Measurements from ENCODE around the gene ZBTB8A.
A peak's percentile ranks its signal among the peaks of the same experiment; 100 is the strongest.
"Not testable (repeated sequence)": the region's sequence is repeated elsewhere in the genome, so short reads cannot be mapped to it uniquely, and the experiment has no call there.

ZBTB8A gene

DNA sequence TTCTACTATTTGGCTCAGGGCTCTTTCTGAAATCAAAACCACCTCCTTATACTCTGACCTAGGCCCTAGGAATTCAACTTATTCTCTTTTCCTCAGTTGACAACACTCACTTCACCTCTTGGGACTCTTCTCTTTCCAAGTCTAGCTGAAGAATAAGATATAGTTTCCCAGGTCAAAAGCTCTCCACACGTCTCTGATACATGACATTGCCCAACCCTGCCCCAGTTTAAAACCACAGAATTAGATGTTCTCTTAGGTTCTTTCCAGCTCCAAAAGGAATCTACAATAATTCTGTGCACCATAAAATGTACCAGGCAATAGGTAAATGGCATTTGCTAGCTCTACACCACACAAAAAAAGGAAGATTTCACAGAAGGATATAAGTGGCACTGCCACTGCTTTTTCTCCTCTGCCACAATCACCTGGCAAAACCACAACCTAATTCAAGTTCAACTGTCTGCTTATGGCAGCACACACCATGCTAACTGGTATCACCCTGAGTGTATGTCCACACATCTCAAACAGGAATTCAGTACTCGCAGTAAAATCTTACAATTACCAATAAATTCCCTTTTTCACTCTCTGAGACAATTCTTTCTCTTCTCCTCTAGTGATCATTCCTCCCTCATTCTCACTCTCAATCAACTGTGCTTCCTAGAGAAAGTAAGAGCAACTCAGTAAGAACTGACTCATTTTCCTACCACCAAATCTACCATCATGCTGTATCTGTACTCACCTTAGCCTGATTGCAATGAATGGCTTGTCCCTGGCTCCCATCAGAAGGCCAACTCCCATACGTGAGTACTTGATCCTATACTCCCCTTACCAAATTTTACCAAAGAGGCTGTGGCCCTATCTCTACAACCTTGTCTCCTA, 83.8 kb downstream of the ZBTB8A start:
- DNase-seq: no peak

DNA sequence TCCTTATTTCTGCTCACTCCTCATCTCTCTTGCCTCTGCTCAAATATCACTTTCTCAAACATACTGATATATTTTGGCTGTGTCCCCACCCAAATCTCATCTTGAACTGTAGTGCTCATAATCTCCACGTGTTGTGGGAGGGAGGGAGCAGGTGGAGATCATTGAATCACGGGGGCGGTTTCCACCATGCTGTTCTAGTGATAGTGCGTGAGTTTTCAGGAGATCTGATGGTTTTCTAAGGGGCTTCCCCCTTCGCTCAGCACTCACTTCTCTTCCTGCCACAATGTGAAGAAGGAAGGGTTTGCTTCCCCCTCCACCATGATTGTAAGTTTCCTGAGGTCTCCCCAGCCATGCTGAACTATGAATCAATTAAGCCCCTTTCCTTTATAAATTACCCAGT, 84.5 kb downstream of the ZBTB8A start:
- no peak for DNase-seq

DNA sequence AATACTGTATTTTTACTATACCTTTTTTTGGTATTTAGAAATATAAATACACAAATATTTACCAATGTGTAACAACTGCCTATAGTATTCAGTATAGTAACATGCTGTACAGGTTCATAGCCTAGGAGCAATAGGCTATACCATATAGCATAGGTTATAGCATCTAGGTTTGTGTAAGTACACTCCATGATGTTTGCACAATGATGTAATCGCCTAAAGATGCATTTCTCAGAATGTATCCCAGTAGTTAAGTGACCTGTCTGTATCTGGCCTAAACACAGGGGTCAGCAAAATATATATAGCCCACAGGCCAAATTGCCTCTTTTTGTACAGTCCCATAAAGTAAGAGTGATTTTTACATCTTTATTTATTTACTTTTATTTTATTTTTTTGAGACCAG, 86.9 kb downstream of the ZBTB8A start:
- DNase-seq: no peak

DNA sequence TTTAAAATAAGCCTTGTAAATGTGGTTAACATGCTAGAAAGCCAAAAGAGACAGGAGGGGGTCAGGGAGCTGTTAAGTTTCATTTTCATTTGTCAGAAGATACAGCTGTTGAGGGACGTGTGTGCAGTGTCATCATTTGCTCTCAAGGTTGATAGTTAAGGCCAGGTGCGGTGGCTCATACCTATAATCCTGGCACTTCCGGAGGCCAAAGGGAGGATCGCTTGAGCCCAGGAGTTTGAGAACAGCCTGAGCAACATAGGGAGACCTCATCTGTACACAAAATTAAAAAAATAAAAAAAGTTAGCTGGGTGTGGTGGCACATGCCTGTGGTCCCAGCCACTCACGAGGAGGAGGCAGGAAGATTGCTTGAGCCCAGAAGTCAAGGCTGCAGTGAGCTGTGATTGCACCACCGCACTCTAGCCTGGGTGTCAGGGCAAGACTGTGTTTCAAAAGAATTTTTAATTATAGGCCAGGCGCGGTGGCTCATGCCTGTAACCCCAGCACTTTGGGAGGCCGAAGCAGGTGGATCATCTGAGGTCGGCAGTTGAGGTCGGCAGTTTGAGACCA, 88.5 kb downstream of the ZBTB8A start:
- DNase-seq: no peak

DNA sequence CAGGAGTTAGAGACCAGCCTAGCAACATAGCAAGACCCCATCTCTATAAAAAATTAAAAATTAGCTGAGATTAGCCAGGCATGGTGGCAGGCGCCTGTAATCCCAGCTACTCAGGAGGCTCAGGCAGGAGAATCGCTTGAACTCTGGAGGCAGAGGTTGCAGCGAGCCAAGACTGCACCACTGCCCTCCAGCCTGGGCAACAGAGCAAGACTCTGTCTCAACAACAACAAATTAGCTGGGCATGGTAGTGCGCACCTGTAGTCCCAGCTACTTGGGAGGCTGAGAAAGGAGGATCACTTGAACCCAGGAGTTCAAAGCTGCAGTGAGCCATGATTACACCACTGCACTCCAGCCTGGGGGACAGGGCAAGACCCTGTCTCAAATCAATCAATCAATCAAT, 90.9 kb downstream of the ZBTB8A start:
- not testable (repeated sequence) for DNase-seq

DNA sequence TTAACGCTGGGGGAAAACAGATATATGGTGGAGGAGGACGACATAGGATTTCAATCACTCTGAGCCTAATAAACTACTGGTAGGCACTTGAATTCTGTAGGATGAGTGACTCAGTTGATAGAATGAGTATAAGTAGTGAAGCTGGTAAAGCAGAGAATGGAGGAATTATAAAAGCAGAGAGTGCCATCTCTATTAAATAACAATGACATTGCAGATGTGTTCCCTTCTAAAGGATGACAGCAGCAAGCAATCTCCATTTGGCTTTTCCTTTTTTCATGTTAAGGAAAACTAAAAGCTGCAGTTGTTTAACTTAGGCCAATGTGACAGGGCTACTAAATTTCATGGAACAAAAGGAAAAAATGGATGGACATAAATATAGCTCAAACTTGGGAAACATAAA, 93.6 kb downstream of the ZBTB8A start:
- DNase-seq: no peak

DNA sequence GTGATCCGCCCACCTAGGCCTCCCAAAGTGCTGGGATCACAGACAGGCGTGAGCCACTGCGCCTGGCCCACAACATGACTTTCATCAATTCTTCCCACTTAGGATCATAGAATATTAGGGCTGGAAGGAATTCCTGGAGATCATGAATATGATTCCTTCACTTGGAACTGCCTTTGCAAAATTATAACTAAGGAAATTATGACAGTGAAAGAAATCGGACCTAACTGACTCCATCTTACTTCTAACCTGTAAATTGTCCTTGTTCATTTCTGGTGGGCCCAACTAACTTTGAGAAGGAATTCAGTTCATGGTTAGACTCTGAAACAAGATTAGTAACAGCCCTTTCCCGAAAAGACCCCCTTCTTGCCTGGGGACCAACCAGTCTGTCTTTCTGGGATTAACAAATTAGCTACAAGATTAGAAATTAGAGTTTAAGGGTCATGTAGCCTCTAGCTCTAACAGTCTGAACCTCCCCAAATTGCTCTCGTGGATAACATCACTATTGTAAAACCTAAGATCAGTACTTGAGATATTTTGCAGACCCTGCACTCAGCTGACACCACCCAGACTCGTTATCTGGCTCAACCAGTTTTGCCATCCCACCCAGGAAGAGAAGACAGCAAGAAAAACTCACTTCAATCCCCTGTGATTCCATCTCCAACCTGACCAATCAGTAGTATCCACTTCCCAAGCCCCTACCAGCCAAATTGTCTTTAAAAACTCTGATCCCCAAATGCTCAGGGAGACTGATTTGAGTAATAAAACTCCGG, 96.5 kb downstream of the ZBTB8A start:
- no peak for DNase-seq

DNA sequence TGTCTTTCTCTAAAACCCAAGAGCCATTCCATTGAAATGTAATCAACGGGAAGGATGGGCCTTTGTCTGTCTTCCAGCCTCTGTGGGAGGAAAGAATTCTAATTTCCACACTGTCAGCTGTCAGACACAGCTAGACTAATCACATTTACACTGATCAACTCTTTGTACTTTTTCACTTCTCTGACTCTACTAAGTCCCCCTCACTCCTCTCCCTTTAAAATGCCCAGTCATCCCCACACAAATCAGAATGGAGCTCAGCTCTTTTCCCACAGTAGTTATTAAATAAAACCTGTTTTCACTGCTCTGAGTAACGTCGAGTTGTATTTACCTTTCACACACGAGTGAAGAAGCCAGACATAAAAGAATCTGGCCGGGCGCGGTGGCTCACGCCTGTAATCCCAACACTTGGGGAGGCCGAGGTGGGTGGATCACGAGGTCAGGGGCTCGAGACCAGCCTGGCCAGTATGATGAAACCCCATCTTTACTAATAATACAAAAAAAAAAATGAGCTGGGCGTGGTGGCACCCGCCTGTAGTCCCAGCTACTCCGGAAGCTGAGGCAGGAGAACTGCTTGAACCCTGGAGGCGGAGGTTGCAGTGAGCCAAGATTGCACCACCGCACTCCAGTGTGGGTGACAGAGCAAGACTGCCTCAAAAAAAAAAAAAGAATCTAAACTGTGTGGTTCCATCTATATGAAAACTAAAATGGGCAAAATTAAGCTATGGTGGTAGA, 97.9 kb downstream of the ZBTB8A start:
- no peak for DNase-seq

DNA sequence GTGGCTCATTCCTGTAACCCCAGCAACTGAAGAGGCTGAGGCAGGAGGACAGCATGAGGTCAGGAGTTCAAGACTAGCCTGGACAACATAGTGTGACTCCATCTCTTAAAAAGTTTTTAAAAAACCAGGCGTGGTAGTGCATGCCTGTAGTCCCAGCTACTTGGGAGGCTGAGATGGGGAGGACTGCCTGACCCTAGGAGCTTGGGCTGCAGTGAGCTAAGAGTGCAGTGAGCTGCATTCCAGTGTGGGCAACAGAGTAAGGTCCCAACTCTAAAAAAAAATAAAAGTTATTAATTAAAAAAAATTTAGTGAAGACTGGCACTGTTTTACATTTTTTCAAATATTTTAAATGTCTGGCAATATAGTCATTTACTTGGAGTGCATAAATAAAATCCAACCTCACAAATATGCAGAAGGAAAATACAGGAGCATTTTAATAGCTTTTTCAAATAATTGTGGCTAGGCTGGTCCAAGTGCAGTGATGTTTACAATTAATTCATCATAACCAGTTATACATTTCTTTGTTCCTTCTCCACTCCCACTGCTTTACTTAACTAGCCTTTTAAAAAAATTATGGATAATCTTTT, 100.4 kb downstream of the ZBTB8A start:
- no peak for DNase-seq

DNA sequence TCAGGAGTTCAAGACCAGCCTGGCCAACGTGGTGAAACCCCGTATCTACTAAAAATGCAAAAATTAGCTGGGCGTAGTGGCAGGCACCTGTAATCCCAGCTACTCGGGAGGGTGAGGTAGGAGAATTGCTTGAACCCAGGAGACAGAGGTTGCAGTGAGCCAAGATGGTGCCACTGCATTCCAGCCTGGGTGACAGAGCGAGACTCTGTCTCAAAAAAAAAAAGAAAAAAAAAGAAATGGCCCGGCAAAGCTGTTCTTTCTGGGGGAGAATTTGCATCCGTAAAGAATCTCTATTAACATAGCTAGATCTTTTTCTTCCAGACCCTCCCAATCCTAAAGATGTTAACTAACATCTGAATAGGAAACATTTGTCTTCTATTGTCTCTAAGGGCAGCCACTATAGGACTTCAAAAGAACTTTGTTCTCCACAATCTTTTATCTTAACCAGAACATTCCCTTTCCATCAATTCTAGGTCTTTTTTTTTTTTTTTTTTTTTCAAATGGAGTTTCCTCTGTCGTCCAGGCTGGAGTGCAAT, 103.1 kb downstream of the ZBTB8A start:
- not testable (repeated sequence) for DNase-seq

DNA sequence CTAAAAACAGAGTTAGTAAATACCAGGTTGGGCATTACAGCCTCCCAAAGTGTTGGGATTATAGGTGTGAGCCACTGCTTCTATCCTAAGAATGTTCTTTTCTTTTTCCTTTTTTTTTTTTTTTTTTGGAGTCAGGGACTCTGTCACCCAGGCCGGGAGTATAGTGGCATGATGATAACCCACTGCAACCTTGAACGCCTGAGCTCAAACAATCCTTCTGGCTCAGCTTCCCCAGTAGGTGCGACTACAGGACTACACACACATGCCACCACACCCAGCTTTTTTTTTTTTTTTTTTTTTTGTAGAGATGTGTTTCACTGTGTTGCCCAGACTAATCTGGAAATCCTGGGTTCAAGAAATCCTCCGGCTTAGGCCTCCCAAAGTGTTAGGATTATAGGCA, 105.2 kb downstream of the ZBTB8A start:
- no peak for DNase-seq

DNA sequence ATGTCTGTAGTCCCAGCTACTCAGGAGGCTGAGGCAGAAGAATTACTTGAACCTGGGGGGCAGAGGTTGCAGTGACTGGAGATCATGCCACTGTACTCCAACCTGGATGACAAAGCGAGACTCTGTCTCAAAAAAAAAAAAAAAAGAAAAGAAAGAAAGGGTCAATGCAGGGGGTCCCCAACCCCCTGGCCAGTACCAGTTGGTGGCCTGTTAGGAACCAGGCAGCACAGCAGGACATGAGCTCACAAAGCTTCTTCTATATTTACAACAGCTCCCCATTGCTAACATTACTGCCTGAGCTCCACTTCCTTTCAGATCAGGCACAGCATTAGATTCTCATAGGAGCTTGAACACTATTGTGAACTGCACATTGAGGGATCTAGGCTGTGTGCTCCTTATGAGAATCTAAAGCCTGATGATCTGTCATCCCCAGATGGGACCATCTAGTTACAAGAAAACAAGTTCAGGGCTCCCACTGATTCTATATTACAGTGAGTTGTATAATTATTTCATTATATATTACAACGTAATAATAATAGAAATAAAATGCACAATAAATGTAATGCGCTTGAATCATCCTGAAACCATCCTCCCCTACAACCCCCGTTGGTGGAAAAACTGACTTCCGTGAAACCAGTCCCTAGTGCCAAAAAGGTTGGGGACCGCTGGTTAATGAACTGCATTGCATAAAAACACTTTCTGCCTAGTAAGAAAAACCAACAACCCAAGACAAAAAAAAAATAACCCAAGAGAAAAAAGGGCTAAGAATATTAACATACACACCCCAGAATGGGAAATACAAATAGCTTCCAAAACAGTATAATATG, 108.3 kb downstream of the ZBTB8A start:
- no peak for DNase-seq

DNA sequence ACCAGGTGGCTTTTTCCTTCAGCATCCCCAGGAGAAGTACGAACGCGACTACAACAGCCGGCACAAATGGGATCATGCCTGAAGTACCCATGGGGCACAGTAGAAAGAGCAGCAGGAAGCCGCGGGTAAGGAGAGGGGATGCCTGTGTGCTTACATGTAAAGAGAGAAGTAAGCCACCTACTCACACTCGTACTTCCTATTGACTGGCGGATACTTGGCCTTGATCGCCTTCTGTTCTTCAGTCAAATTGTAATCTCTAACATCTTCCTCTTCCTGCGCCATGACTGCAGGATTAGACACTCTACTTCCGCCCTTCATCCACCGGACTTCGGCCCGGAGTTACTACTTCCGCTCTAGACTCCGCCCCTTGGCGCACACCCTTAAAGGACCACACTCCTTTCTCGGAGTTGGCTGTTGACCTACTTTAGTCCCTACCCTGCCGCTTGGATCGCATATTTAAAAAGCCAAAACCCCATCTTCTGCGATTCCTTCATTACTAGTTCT, 111.1 kb downstream of the ZBTB8A start, which contains the start of gene ZBTB8OS:
Gene ZBTB8OS, minus strand, starts transcription at position 303 of the 504 bp plus-strand sequence. Its CDS starts 21 bp downstream, at position 282.
- peak; percentile 92 for DNase-seq

DNA sequence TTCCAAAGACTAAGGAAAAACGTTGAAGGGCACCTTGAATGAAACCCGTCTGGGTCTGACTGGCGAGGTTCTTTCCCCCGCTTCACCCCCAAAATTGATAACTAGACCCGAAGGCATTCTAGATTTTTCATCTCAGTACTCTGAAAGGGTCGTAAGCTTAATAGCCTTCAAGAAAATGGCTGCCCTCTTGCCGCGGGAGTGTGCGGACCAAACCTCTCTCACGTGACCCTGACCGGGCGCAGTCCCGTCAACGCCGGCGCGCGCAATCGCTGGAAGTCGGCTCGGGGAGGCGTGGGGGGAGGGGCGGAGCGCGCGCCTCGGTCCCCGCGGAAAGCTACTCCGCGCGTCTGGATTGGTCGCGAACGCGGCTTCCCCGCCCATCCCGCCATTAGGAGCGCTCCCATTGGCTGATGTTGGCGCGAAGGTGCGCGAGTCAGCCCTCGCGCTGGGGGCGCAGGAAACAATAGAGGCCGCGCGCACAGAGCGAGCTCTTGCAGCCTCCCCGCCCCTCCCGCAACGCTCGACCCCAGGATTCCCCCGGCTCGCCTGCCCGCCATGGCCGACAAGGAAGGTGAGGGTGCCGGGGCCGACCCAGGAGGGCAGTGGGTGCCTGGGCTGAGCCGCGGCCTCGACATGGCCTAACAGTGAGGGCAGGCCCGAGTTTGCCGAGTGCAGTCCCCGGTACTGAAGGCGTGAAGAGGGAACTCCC, 111.7 kb downstream of the ZBTB8A start, which contains the start of gene RBBP4:
Gene RBBP4, plus strand, starts transcription at position 457 of the 709 bp plus-strand sequence. Its CDS starts 99 bp downstream, at position 556.
- peak; percentile 99 for DNase-seq

DNA sequence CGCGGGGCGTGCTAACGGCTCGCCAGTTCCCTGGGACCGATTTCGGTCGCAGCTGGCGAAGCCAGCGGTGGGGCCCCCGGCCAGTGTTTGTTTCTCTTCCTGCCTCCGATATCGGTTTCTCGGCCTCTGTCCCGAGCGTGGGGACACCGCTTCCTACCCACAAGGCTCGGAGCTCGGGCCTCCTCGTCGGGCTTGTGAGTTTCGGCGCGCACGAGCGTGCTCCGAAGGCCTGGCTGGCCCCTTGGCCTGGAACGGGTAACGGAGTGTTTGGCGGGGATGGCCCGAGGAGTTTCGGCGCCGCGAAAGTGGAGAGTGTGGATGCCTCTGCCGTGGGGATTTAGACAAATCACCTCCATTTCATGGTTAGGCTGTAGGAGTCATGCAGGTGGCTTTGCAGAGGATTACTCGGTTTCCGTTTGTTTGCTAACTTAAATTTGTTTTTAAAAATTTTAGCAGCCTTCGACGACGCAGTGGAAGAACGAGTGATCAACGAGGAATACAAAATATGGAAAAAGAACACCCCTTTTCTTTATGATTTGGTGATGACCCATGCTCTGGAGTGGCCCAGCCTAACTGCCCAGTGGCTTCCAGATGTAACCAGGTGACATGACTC, 112.3 kb downstream of the ZBTB8A start:
- DNase-seq: no peak

DNA sequence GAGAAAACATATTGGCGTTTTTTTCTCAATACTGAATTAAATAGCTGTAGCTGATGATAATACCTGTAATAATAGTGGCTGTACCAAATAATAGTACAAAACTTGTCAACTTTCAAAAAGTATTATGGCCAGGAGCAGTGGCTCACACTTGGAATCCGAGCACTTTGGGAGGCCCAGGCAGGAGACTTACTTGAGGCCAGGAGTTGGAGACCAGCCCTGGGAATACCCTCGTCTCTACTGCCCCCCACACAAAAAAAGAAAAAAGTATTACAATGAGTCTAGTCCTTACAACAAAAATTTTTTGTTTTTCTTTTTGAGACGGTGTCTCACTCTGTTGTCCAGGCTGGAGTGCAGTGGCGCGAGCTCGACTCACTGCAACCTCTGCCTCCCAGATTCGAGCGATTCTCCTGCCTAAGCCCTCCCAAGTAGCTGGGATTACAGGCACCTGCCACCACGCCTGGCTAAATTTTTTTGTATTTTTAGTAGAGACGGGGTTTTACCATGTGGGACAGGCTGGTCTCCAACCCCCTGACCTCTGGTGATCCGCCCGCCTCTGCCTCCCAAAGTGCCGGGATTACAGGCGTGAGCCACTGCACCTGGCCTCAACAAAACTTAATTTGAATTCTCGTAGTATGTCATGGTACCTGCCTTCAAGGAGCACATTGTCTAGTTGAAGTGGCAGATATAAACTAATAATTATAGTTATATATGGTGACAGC, 113.2 kb downstream of the ZBTB8A start:
- no peak for DNase-seq

All from right forelimb (tissue), 1 donor.